HG02623 (cell line): ENCODE results near the gene FAM120A.

ENCODE experiments used
- ATAC-seq: cut with Tn5 transposase; IDR thresholded peaks from one replicate; pipeline ENCODE4 v1.9.1; 2021; ENCODE audit warnings: moderate library complexity; ENCODE audit not compliant: unreplicated experiment

The FAM120A gene

DNA sequence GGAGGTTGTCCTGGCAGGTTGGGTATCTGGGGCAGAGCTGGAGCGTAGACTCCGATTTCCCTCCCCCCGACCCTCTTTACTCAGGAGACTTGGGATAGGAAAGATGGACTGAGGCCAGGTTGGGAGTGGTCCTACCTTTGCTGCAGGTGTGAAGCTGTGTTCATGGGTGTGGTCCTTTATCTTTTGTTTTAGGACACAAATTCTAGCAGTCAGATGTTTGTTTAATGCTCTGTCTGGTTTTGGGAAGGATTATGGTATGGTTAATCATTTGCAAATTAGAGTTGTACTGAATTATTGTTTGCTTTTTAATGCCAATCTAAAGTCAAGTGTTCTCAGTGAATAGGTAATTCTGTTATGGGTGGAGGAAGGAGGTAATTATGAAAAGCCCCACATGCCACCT lies 16.0 kb downstream of the FAM120A start:
- no peak for ATAC-seq

DNA sequence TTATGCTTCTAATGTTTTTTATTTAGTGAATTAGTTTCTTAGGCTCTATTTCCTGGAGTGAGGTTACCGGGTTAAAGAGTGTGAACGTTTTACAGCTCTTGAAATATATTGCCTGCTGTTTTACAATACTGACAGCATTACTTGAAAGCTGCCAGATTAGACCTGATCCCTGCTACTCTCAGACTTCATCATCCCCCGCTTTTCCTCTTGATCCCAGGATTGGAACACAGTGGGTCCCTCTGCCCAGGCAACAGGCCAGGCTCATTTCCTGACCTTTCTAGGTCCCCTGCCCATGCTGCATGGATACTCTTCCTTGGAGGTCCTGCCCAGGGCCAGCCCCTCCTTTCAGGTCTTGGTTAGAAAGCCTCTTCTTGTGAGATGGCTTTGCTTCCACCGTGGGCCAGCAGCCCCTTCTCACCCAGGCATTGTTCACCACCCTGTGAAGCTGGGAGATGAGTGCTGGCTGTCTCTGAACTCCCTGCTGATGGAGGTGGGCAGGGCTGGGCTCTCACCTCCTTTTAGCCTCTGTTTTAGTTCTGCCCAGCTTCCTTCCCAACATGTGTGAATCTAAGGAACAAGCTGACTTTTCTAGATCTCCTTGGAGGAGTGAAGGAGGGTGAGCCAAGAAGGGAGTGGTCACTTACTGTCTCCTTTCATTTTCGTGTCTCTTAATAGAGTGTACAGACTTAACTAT lies 17.4 kb downstream of the FAM120A start:
- ATAC-seq, result no peak

- no peak for ATAC-seq
Observed at GRCh38 chr9:93470391-93470790, 18.9 kb downstream of the FAM120A start.

- no peak for ATAC-seq
Observed at GRCh38 chr9:93471124-93471523, 19.6 kb downstream of the FAM120A start.

- no peak for ATAC-seq
Observed at GRCh38 chr9:93473411-93473810, 21.9 kb downstream of the FAM120A start.

GRCh38 chr9:93475108-93475507 lies 23.6 kb downstream of the FAM120A start:
- no peak for ATAC-seq

GRCh38 chr9:93475856-93476255 lies 24.4 kb downstream of the FAM120A start:
- ATAC-seq, result no peak

DNA sequence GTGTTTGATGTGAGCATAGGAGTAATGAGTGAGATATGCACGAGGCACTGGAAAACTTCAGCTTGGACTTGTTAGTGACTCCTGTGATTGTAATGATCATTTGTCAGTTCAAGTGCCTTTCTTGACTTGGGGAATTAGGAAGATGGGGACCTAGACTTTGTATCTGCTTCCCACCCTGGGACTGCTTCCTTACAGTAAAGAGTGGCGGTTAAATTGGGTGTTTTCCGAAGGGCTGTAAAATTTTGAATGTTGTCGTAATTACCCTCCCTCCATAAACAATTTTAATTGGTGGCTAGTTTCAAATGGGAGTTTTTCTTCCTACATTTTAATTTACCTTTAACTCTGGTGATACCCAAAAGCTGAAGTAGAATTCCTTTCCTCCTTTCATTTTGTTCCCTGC lies 25.4 kb downstream of the FAM120A start:
- ATAC-seq, result no peak

GRCh38 chr9:93477397-93477796 lies 25.9 kb downstream of the FAM120A start:
- ATAC-seq, result no peak

- no peak for ATAC-seq
Observed at GRCh38 chr9:93479726-93480125, 28.2 kb downstream of the FAM120A start.

GRCh38 chr9:93480262-93480661 lies 28.8 kb downstream of the FAM120A start:
- no peak for ATAC-seq

GRCh38 chr9:93480728-93481324 lies 29.3 kb downstream of the FAM120A start:
- ATAC-seq, result no peak

DNA sequence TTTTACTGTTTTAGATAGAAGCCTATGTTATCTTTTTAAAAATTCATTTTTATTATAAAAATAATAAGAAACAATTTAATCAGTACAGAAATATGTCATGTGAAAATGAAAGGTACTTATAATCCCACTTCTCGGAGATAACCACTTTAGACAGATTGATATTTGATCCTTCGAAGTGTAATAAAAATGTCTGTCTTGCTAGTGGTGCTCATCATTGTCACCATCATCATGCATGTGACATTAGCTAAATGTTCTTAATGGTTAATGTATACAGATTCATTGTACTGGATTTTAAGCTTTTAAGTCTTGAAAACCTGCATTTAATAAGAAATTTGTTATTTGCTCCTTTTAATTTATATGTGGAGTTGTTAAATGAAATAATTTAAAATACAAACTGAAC lies 32.0 kb downstream of the FAM120A start:
- no peak for ATAC-seq

- ATAC-seq, result no peak
Observed at GRCh38 chr9:93486268-93486667, 34.8 kb downstream of the FAM120A start.

DNA sequence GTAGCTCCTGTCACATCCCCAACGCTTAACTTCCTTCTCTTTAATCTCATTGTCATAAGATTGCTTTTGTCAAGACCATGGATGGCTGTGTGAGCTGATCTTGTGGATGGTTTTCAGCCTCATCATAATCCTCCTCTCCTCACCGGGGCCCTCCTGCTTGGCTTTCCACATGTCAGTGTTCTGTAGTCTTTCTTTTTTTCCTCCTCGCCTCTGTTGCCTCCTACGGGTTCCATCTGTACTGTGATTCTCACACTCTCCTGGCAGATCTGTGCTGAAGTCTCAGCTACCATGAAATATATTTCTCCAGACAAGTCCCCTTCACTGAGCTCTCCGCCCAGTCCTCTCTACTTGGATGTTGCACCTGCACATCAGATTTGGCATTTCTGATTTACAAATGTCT lies 36.8 kb downstream of the FAM120A start:
- ATAC-seq, result no peak

DNA sequence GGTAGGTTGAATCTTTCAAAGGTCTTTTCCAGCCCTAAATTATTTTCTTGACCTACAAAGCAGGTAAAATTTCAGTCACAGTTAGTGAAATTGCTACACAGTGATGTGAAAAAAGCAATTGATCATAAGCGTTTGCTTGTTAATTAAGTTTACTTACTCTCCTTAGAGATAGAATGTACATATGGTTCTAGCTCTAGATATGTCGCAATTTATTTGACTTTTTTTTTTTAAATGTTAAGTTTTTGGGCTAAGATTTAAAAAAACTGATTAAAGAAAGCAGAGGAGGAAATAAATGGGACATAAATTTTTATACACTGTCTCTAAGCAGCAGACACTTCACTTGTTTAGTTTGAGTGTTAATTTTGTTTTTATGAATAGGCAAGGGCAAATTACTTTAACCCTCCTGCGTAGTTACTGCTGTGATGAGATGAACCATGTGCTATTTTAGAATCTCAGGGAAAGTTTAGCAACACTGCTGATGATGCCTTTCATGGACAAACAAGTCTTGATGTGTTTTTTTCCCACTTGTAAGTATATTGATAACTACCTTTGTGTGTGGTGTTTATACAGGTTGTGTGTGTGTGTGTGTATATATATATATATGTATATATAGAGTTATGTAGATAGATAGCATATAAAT lies 40.2 kb downstream of the FAM120A start:
- no peak for ATAC-seq

DNA sequence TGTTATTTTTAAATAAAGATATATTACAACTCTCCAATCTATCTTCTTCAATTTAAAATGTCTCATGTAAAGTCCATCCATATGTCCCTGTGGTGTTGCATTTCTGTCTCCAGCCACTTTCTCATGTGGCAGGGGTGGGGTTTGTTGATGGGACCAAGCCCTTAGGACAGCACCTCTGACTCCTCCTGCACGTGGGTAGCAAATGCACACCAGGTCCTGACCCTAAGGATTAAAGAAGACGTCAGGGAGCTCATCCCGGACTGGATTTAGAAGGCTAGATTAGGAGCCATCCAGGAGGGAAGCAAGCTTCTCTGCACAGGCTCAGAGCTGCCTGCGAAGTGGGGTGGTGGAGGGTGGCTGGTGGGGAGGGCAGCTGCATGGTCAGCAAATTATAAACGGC lies 40.8 kb downstream of the FAM120A start:
- no peak for ATAC-seq

GRCh38 chr9:93493949-93494348 lies 42.5 kb downstream of the FAM120A start:
- no peak for ATAC-seq

DNA sequence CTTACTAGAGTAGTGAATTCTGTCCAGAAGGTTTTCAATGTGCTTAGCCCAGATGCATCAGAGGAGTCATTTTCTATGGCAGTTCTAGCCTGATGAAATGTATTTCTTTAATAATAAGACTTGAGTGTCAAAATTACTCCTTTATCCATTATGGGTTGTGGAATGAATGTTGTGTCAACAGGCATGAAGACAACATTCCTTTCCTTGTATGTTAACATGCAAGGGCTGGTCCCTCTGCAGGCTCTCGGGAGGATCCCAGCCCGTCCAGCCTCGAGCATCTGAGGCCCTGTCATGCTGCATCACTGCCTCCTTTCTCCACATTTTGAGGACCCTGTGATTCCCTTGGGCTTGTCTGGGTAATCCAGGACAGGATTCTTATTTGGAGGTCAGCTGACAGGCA lies 44.8 kb downstream of the FAM120A start:
- no peak for ATAC-seq

- no peak for ATAC-seq
Observed at GRCh38 chr9:93500571-93501298, 49.2 kb downstream of the FAM120A start.

DNA sequence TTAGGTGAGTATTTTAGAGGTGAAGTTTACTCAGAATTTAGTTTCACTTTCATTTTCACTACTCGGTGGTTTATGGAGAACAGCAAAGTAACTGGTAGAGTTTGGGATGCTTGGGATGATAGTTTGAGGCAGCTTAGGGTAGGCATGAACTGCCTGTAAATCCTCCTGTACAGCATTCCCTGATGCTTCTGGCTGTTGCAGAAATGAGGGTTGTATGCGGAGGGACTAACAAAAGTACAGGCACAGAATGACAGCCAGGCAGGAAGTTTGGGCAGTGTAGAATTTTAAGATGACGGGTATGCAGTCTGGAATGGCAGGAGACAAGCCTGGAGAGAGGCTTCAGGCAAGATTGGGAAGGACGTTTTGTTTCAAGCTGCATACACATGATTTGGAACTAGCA lies 49.9 kb downstream of the FAM120A start:
- no peak for ATAC-seq

DNA sequence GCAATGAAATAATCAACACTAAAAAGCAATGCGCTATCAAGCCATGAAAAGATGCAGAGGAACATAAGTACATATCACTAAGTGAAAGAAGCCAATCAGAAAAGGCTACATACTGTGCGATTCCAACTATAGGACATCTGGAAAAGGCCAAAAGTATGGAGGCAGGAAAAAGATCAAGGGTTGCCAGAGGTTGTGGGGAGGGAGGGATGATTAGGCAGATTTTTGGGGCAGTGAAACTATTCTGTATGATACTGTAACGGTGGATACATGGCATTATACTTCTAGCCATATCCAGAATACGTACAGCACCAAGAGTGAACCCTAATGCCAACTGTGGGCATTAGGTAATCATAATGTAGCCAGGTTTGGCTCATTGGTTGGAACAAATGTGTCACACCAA lies 51.9 kb downstream of the FAM120A start:
- no peak for ATAC-seq
